ENCODE measurements around the gene WDR19. TPM values are rescaled to one million over a fixed set of nuclear protein-coding genes. Genes with fewer than 3 reads are reported as not detected.

Gene WDR19
- total and polyA plus RNA-seq, 2 donors (not counting 3 experiments of a cell fraction or from before 2014, with no cell fraction given): 27.1 to 28.2 TPM

DNA sequence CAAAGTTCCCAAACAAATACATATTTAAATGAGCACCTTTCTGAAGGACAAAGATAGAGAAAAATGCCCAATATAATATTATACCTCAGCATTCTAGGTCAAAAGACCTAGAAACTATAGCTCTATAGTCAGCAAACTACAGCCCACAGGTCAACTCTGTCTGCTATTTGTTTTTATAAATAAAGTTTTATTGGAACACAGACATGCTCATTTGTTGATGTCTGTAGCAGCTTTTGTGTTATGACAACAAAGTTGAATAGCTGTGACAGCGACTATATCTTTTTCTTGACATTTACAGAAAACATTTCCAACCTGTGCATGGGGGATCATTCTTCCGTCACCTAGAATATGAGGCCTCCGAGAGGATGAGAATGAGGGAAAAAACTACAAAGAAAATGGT, 48.7 kb upstream of the WDR19 start:
- FAIRE-seq: no peak

More for the DNA sequence above, 48.7 kb upstream of the WDR19 start:
- H3K9me3 ChIP-seq (replicated peaks; ENCODE audit: control insufficient read depth, insufficient read depth, low read length): no peaks in the 10 kb centered on the region
- H3K27me3 ChIP-seq (ENCODE audit: control insufficient read depth in 2 of 2, insufficient read depth in 2 of 2, low read length in 2 of 2): no peaks in the 10 kb centered on the region
- ChIA-PET POLR2A (no interaction called here), CTCF (interaction anchor here (0.8 to 5.6 kb wide), 10 partner anchors 8 to 373 kb away, joined by 3 to 87 read pairs (median 5); no protein-coding TSS in a partner anchor)
- H2AFZ ChIP-seq (ENCODE audit: low read depth, low read length): no peak overlapping the region
- BruUV-seq (replicated peaks): no TSS peak
- H3K9ac ChIP-seq (replicated peaks; ENCODE audit: extremely low read depth, insufficient read depth, low read length): no peak overlapping the region
- H3K79me2 ChIP-seq (ENCODE audit: control insufficient read depth, insufficient read depth, low read length): no peaks in the 10 kb centered on the region
- no peak overlapping the region for H3K27ac ChIP-seq (ENCODE audit: insufficient read depth, low read depth, low read length)
- no peaks in the 10 kb centered on the region for H4K20me1 ChIP-seq (replicated peaks; ENCODE audit: control insufficient read depth, extremely low read depth, insufficient read depth, low read length)
- H3K9me1 ChIP-seq (replicated peaks; ENCODE audit: control insufficient read depth, extremely low read depth, insufficient read depth, low read length): no peaks in the 10 kb centered on the region
- H3K4me2 ChIP-seq (ENCODE audit: insufficient read depth, low read length): no peak overlapping the region
- intact Hi-C loops (cut with micrococcal nuclease) (loop anchor here (10.0 kb wide), 1 partner anchor 189 kb away; no protein-coding TSS in a partner anchor), dilution Hi-C loops (cut with MboI; ENCODE audit: extremely low pct_ligation_motif_present, low sequenced_read_pairs) (no loop called here)
- no peaks in the 10 kb centered on the region for H3K36me3 ChIP-seq (ENCODE audit: control insufficient read depth in 2 of 2, extremely low read depth in 1 of 2, insufficient read depth in 2 of 2, low read length in 2 of 2)
- TF ChIP-seq POLR2A (IDR thresholded peaks at IDR 0.05; ENCODE audit: low read depth, low read length): no peak
- TF ChIP-seq MYC (IDR thresholded peaks at IDR 0.05; ENCODE audit: low read depth, low read length): no peak
- no peak for TF ChIP-seq EZH2 (IDR thresholded peaks at IDR 0.05; ENCODE audit: borderline replicate concordance, low read depth, low read length, severe bottlenecking)
- no peak for TF ChIP-seq GATA2 (IDR thresholded peaks at IDR 0.05; ENCODE audit: insufficient read depth, insufficient read length, low read depth, low read length)
- no peak for TF ChIP-seq FOS (IDR thresholded peaks at IDR 0.05; ENCODE audit: borderline replicate concordance, insufficient read depth, low read length)
- TF ChIP-seq, protein P1, sequence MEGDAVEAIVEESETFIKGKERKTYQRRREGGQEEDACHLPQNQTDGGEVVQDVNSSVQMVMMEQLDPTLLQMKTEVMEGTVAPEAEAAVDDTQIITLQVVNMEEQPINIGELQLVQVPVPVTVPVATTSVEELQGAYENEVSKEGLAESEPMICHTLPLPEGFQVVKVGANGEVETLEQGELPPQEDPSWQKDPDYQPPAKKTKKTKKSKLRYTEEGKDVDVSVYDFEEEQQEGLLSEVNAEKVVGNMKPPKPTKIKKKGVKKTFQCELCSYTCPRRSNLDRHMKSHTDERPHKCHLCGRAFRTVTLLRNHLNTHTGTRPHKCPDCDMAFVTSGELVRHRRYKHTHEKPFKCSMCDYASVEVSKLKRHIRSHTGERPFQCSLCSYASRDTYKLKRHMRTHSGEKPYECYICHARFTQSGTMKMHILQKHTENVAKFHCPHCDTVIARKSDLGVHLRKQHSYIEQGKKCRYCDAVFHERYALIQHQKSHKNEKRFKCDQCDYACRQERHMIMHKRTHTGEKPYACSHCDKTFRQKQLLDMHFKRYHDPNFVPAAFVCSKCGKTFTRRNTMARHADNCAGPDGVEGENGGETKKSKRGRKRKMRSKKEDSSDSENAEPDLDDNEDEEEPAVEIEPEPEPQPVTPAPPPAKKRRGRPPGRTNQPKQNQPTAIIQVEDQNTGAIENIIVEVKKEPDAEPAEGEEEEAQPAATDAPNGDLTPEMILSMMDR (IDR thresholded peaks at IDR 0.05; ENCODE audit: extremely low read depth in 1 of 2, insufficient read depth in 1 of 2, low read depth in 1 of 2, low read length in 2 of 2): no peak
- no peak for TF ChIP-seq POLR2AphosphoS5 (IDR thresholded peaks at IDR 0.05; ENCODE audit: insufficient read depth, low read depth, low read length)
- TF ChIP-seq, protein P2, sequence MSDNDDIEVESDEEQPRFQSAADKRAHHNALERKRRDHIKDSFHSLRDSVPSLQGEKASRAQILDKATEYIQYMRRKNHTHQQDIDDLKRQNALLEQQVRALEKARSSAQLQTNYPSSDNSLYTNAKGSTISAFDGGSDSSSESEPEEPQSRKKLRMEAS (IDR thresholded peaks at IDR 0.05; ENCODE audit: insufficient read depth, insufficient read length): no peak
- TF ChIP-seq JUN (IDR thresholded peaks at IDR 0.05; ENCODE audit: borderline replicate concordance, insufficient read depth, insufficient read length, low read depth): no peak
- DNase-seq (ENCODE audit: low read depth, low spot score): no peak
- H3K4me3 ChIP-seq (replicated peaks in 1 of 3; ENCODE audit: insufficient read depth in 1 of 3, low read depth in 1 of 3, low read length in 3 of 3): no peak overlapping the region
- H3K4me1 ChIP-seq (ENCODE audit: control insufficient read depth, extremely low read depth, insufficient read depth, low read length): no peaks in the 10 kb centered on the region

Measured in endothelial cell of umbilical vein (primary cell).